ENCODE measurements around the gene CCDC175. TPM values are rescaled to one million over a fixed set of nuclear protein-coding genes. Genes with fewer than 3 reads are reported as not detected.

Gene CCDC175
- total and polyA plus RNA-seq, 10 of the 15 experiments (the other 5 are each of a cell fraction or from before 2014, with no cell fraction given) = not detected

DNA sequence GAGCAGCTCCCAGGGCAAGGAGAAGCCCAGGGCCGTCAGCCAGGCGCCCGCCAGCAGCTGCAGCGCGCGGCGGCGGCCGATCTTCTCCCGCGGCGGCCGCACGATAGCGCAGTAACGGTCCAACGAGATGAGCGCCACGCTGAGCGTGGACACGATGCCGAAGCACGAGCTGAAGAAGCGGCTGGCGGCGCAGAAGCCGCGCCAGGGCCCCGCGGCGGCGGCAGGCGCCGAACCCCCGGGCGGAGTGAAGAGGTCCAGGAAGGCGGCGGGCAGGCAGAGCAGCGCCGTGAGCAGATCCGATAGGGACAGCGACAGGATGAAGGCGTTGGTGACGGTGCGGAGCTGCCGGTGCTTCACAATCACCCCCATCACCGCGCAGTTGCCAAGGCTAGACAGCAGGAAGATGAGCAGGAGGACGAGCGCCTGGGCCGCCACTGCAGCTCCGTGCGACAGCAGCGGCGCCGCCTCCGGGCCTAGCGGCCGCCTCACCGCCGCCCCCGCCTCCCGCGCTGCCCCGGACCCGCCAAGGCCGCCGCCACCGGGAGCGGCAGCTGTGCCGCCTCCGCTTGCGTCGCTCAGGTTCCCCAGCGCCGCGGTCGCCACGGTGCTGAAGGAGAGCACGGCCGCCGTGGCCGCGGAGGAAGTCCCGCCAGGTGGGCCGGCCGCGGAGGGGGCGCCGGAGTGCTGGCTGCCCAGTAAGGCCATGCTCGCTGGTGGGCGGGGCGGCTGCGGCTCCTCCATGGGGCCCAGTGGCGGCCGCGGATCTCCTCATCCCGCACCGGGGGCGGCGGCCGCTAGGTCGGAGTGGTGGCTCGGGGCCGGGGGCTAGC is 111.9 kb downstream of the CCDC175 start (continued):
- TF ChIP-seq, protein P1, sequence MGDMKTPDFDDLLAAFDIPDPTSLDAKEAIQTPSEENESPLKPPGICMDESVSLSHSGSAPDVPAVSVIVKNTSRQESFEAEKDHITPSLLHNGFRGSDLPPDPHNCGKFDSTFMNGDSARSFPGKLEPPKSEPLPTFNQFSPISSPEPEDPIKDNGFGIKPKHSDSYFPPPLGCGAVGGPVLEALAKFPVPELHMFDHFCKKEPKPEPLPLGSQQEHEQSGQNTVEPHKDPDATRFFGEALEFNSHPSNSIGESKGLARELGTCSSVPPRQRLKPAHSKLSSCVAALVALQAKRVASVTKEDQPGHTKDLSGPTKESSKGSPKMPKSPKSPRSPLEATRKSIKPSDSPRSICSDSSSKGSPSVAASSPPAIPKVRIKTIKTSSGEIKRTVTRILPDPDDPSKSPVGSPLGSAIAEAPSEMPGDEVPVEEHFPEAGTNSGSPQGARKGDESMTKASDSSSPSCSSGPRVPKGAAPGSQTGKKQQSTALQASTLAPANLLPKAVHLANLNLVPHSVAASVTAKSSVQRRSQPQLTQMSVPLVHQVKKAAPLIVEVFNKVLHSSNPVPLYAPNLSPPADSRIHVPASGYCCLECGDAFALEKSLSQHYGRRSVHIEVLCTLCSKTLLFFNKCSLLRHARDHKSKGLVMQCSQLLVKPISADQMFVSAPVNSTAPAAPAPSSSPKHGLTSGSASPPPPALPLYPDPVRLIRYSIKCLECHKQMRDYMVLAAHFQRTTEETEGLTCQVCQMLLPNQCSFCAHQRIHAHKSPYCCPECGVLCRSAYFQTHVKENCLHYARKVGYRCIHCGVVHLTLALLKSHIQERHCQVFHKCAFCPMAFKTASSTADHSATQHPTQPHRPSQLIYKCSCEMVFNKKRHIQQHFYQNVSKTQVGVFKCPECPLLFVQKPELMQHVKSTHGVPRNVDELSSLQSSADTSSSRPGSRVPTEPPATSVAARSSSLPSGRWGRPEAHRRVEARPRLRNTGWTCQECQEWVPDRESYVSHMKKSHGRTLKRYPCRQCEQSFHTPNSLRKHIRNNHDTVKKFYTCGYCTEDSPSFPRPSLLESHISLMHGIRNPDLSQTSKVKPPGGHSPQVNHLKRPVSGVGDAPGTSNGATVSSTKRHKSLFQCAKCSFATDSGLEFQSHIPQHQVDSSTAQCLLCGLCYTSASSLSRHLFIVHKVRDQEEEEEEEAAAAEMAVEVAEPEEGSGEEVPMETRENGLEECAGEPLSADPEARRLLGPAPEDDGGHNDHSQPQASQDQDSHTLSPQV (IDR thresholded peaks at IDR 0.05) = no peak
- TF ChIP-seq IKZF1 (conservative IDR thresholded peaks at IDR 0.05) (peak; percentile 63), SMAD1 (IDR thresholded peaks at IDR 0.05; ENCODE audit: low read depth, partially characterized antibody) (no peak), FOXK2 (IDR thresholded peaks at IDR 0.05) (no peak), ZBED1 (IDR thresholded peaks at IDR 0.05; ENCODE audit: borderline replicate concordance) (no peak), SMARCA5 (IDR thresholded peaks at IDR 0.05) (no peak), SPI1 (IDR thresholded peaks at IDR 0.05; ENCODE audit: borderline replicate concordance, insufficient read depth, low read depth, low read length) (peak; percentile 12; the same call in 1 of the 2 replicates), ZNF622 (IDR thresholded peaks at IDR 0.05) (no peak), CEBPB (IDR thresholded peaks at IDR 0.05; ENCODE audit: borderline replicate concordance in 1 of 2, low read depth in 2 of 2, low read length in 2 of 2) (no peak), IRF5 (IDR thresholded peaks at IDR 0.05; ENCODE audit: borderline replicate concordance) (no peak), TCF12 (IDR thresholded peaks at IDR 0.05; ENCODE audit: low read depth, low read length) (0 out of 2 replicates have a peak, but pooled peaks have one; percentile 47), MLLT1 (IDR thresholded peaks at IDR 0.05) (no peak), JUND (IDR thresholded peaks at IDR 0.05; ENCODE audit: low read depth, low read length) (no peak), GABPA (IDR thresholded peaks at IDR 0.05; ENCODE audit: low read depth) (no peak), CREM (IDR thresholded peaks at IDR 0.05; ENCODE audit: low read depth) (no peak), SMC3 (IDR thresholded peaks at IDR 0.05; ENCODE audit: borderline replicate concordance, low read length) (no peak), PAX8 (IDR thresholded peaks at IDR 0.05) (no peak), NR2F1 (conservative IDR thresholded peaks at IDR 0.05) (0 out of 2 replicates have a peak, but pooled peaks have one; percentile 21), SIX5 (IDR thresholded peaks at IDR 0.05; ENCODE audit: low read depth, low read length, severe bottlenecking) (no peak), SREBF2 (IDR thresholded peaks at IDR 0.05; ENCODE audit: low read length) (no peak), TBL1XR1 (IDR thresholded peaks at IDR 0.05; ENCODE audit: low read depth, low read length) (no peak), RELA (IDR thresholded peaks at IDR 0.05; ENCODE audit: borderline replicate concordance, partially characterized antibody) (no peak)

Measured in GM12878 (cell line).